IMR-90 (cell line): ENCODE data around the gene ZNF282. TPM values are rescaled to one million over a fixed set of nuclear protein-coding genes. Genes with fewer than 3 reads are reported as not detected.
"Not testable (repeated sequence)": the region's sequence is repeated elsewhere in the genome, so short reads cannot be mapped to it uniquely, and the experiment has no call there.

Source experiments
- ATAC-seq: fragments of 200-7000 bp; cut with Tn5 transposase; 2 replicates; pipeline ENCODE4 v1.9.1; 2020; ENCODE audit warnings: low read depth, mild to moderate bottlenecking, moderate library complexity
- BruUV-seq: library from RNA; stranded (reverse); fragments of 400-500 nt; replicated peaks from 2 replicates; lab custom pipeline; 2021; lab: Mats Ljungman, UMichigan
- CTCF ChIA-PET: fragments of 300-600 bp; formaldehyde crosslinking; extraction: SDS; loops from one replicate; lab custom pipeline; 2021; ENCODE audit warnings: antibody characterized with exemption; lab: Yijun Ruan, JAX
- POLR2A ChIA-PET: fragments of 300-600 bp; sonication (Branson Sonifier 250); formaldehyde crosslinking; loops from one replicate; lab custom pipeline; 2022; ENCODE audit warnings: antibody characterized with exemption; ENCODE audit not compliant: unreplicated experiment; lab: Charles Lee
- DNase-seq: peaks from one replicate; pipeline ENCODE4 v3.0.0; 2013
- H2AFZ ChIP-seq: replicated peaks from 2 replicates; pipeline ENCODE3; 2013; ENCODE audit warnings: low read length, mild to moderate bottlenecking; ENCODE audit not compliant: poor library complexity
- H2AK5ac ChIP-seq: 2 replicates; pipeline ENCODE4 v1.6.1; 2013; ENCODE audit warnings: low read depth, low read length, inconsistent platforms
- H2AK9ac ChIP-seq: replicated peaks from 2 replicates; pipeline ENCODE3; 2013; ENCODE audit warnings: mild to moderate bottlenecking, low read depth, low read length, moderate library complexity; ENCODE audit not compliant: poor library complexity
- H2BK120ac ChIP-seq: 2 replicates; pipeline ENCODE4 v1.6.1; 2013; ENCODE audit warnings: low read depth, low read length, inconsistent platforms
- H2BK15ac ChIP-seq: 3 replicates; pipeline ENCODE4 v1.6.1; 2013; ENCODE audit warnings: low read depth, low read length, inconsistent platforms
- H2BK20ac ChIP-seq: 2 replicates; pipeline ENCODE4 v1.6.1; 2013; ENCODE audit warnings: low read depth, mild to moderate bottlenecking, inconsistent platforms, low read length, moderate library complexity
- H2BK5ac ChIP-seq: 2 replicates; pipeline ENCODE4 v1.6.1; 2013; ENCODE audit warnings: mild to moderate bottlenecking, low read depth, low read length, inconsistent platforms; ENCODE audit not compliant: poor library complexity, severe bottlenecking
- H3K14ac ChIP-seq: replicated peaks from 2 replicates; pipeline ENCODE4 v1.6.1; 2013; ENCODE audit warnings: low read depth, low read length, inconsistent platforms
- H3K18ac ChIP-seq: 2 replicates; pipeline ENCODE4 v1.6.1; 2013; ENCODE audit warnings: low read depth, low read length, control low read depth
- H3K23ac ChIP-seq: 2 replicates; pipeline ENCODE4 v1.6.1; 2013; ENCODE audit warnings: low read depth, low read length, inconsistent platforms
- H3K27ac ChIP-seq: 2 replicates; pipeline ENCODE4 v1.5.1; 2013; ENCODE audit warnings: mild to moderate bottlenecking, control low read depth, low read length; ENCODE audit not compliant: insufficient read depth
- H3K27me3 ChIP-seq: 2 replicates; pipeline ENCODE4 v1.6.1; 2013; ENCODE audit warnings: low read length; ENCODE audit not compliant: control insufficient read depth, insufficient read depth
- H3K36me3 ChIP-seq: 2 replicates; pipeline ENCODE4 v1.6.1; 2013; ENCODE audit warnings: low read length, mixed read lengths; ENCODE audit not compliant: control insufficient read depth, insufficient read depth
- H3K4ac ChIP-seq: 2 replicates; pipeline ENCODE4 v1.6.1; 2013; ENCODE audit warnings: low read depth, low read length, inconsistent platforms
- H3K4me1 ChIP-seq: 2 replicates; pipeline ENCODE4 v1.6.1; 2013; ENCODE audit warnings: low read length, mixed read lengths; ENCODE audit not compliant: control insufficient read depth, insufficient read depth
- H3K4me2 ChIP-seq: 2 replicates; pipeline ENCODE4 v1.6.1; 2013; ENCODE audit warnings: low read depth, mild to moderate bottlenecking, control low read depth, low read length, moderate library complexity
- H3K4me3 ChIP-seq: 2 replicates; pipeline ENCODE4 v1.5.1; 2013; ENCODE audit warnings: low read depth, mild to moderate bottlenecking, control low read depth, low read length, moderate library complexity; ENCODE audit not compliant: insufficient read depth
- H3K56ac ChIP-seq: 2 replicates; pipeline ENCODE4 v1.6.1; 2013; ENCODE audit warnings: low read length, inconsistent platforms; ENCODE audit not compliant: insufficient read depth; ENCODE audit errors: extremely low read depth
- H3K79me1 ChIP-seq, 2 experiments: 2 replicates each; pipeline ENCODE4 v1.6.1; 2013; ENCODE audit warnings: low read length in 2 of 2, inconsistent platforms in 1 of 2, low read depth in 1 of 2
- H3K9ac ChIP-seq: 2 replicates; pipeline ENCODE4 v1.6.1; 2013; ENCODE audit warnings: low read depth, low read length, control low read depth
- H3K9me1 ChIP-seq: 2 replicates; pipeline ENCODE4 v1.6.1; 2013; ENCODE audit warnings: low read length, inconsistent platforms; ENCODE audit not compliant: insufficient read depth
- H3K9me3 ChIP-seq: 2 replicates; pipeline ENCODE4 v1.6.1; 2013; ENCODE audit warnings: low read length; ENCODE audit not compliant: control insufficient read depth, insufficient read depth
- H4K20me1 ChIP-seq: 2 replicates; pipeline ENCODE4 v1.6.1; 2013; ENCODE audit warnings: low read length, inconsistent platforms; ENCODE audit not compliant: insufficient read depth
- H4K5ac ChIP-seq: 2 replicates; pipeline ENCODE4 v1.6.1; 2013; ENCODE audit warnings: mild to moderate bottlenecking, low read depth, low read length, control low read depth
- H4K8ac ChIP-seq, 2 experiments: 2 replicates each; pipeline ENCODE4 v1.6.1; 2013; ENCODE audit warnings: low read depth in 2 of 2, low read length in 2 of 2, control low read depth in 1 of 2, inconsistent platforms in 1 of 2
- H4K91ac ChIP-seq: 2 replicates; pipeline ENCODE4 v1.6.1; 2013; ENCODE audit warnings: low read depth, low read length, inconsistent platforms; ENCODE audit not compliant: insufficient read depth
- WGBS, 2 experiments: methylation state at CpG; one replicate each; pipeline versions ENCODE4 v1.1.5 to v1.1.7; 2013; ENCODE audit warnings: missing lambda C conversion rate in 2 of 2; ENCODE audit not compliant: insufficient read length in 1 of 2; ENCODE audit errors: extremely low coverage in 2 of 2; 5-methylcytosine and 5-hydroxymethylcytosine counted together
- dilution Hi-C: fragments of 300-500 bp; cut with HindIII; formaldehyde crosslinking; loops from one replicate; pipeline ENCODE4 v1.14.3; 2018; ENCODE audit warnings: low sequenced_read_pairs; ENCODE audit not compliant: unreplicated experiment
- in situ Hi-C: fragments of 300-500 bp; cut with MboI; formaldehyde crosslinking; loops from 3 replicates; pipeline ENCODE4 v1.14.3; 2019; ENCODE audit warnings: low sequenced_read_pairs, inconsistent platforms, mixed read lengths
- intact Hi-C: fragments of 100-400 bp; cut with micrococcal nuclease; formaldehyde crosslinking; loops from 2 replicates; pipeline ENCODE4 v1.10.0; 2022
- microRNA-seq, 2 experiments: library from miRNA; stranded (forward) in 1 of 2; unstranded in 1 of 2; fragments of 10-50 nt in 1 of 2; fragments of <30 nt in 1 of 2; gene quantifications in 1 of 2; microRNA quantifications in 1 of 2; one replicate each; pipeline versions ENCODE3 to v1.1.0; 2013 to 2020; ENCODE audit not compliant: insufficient read depth in 1 of 2, insufficient read length in 1 of 2, unreplicated experiment in 1 of 2
- polyA plus RNA-seq, 3 experiments: library from polyadenylated mRNA; depleted of rRNA; stranded (reverse); fragments of >200 nt; gene quantifications; 2 replicates each; pipeline ENCODE4 v1.2.3, GENCODE V29; 2012; ENCODE audit warnings: low replicate concordance in 1 of 3
- small RNA-seq, 5 experiments: library from RNA; depleted of rRNA; stranded (forward); fragments of <200 nt; gene quantifications; one replicate each; pipeline ENCODE3, GENCODE V24; 2012
- total RNA-seq: library from RNA; depleted of rRNA; stranded (reverse); fragments of >200 nt; gene quantifications from 2 replicates; pipeline ENCODE4 v1.2.3, GENCODE V29; 2012; rRNA removed

ZNF282 gene
- total and polyA plus RNA-seq, 2 of the 4 experiments (the other 2 are of a cell fraction): 7.2 to 11.9 TPM

DNA sequence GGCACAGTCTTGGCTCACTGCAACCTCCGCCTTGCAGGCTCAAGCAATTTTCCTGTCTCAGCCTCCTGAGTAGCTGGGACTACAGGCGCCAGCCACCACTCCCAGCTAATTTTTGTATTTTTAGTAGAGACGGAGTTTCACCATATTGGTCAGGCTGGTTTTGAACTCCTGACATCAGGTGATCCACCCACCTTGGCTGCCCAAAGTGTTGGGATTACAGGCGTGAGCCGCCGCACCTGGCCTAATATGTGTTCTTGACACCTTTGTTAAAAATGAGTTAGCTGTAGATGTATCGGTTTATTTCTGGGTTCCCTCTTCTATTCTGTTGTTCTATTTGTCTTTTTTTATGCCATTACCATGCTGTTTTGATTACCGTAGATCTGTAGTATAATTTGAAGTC lies 79.1 kb downstream of the ZNF282 start:
- CTCF ChIA-PET: interaction anchor here (2.1 kb wide), 1 partner anchor 13 kb away, joined by 6 read pairs; the partner anchor contains the start of gene ZNF783
- H4K5ac ChIP-seq, intact Hi-C loops, H3K18ac ChIP-seq, H3K4me3 ChIP-seq, POLR2A ChIA-PET, H3K9ac ChIP-seq, H3K27me3 ChIP-seq, dilution Hi-C loops, H2AFZ ChIP-seq, H3K56ac ChIP-seq, ATAC-seq, H4K91ac ChIP-seq, DNase-seq, H4K8ac ChIP-seq, H3K27ac ChIP-seq, H2AK9ac ChIP-seq, in situ Hi-C loops, H2BK120ac ChIP-seq, H3K9me3 ChIP-seq, H2BK20ac ChIP-seq, H3K4ac ChIP-seq, H2BK15ac ChIP-seq, H3K14ac ChIP-seq, H3K9me1 ChIP-seq, H2BK5ac ChIP-seq, H3K4me1 ChIP-seq, H3K23ac ChIP-seq, BruUV-seq, H2AK5ac ChIP-seq, H3K79me1 ChIP-seq, H4K20me1 ChIP-seq, H3K4me2 ChIP-seq: not testable (repeated sequence)
- H3K36me3 ChIP-seq: peaks cover 38% of the 10 kb centered on the region
- WGBS, 2 experiments: 100% methylated on average over 2 of the region's 8 CpGs; no CpG with 5 or more reads in 1 of the 2 experiments

Small RNA genes within 50 kb of the gene (microRNA-seq; reads per million reads assigned to microRNA genes)
- gene AC004890.1 (ENCODE audit: insufficient read depth, insufficient read length): not detected

Small RNA genes within 50 kb of the gene (small RNA-seq; reads per million reads assigned to genes)
- gene AC004890.1: 0 reads per million in 5 experiments

Other genes starting within 250 kb of the ZNF282 start
- gene PDIA4, start 167.0 kb upstream of the ZNF282 start, total RNA-seq: 277 and 304 TPM in 2 replicates
- 221 and 241 TPM in 2 replicates for gene PDIA4, start 167.0 kb upstream of the ZNF282 start, polyA plus RNA-seq (2012; rRNA removed)
- 5.8 and 7.3 TPM in 2 replicates for gene ZNF786, start 104.8 kb upstream of the ZNF282 start, total RNA-seq
- gene ZNF786, start 104.8 kb upstream of the ZNF282 start, polyA plus RNA-seq (2012; rRNA removed): 2.6 and 2.8 TPM in 2 replicates
- 2.3 and 2.8 TPM in 2 replicates for gene ZNF425, start 69.2 kb upstream of the ZNF282 start, total RNA-seq
- 1.2 TPM in 2 replicates for gene ZNF425, start 69.2 kb upstream of the ZNF282 start, polyA plus RNA-seq (2012; rRNA removed)
- gene ZNF398, start 48.1 kb upstream of the ZNF282 start, total RNA-seq: 7.9 and 9.2 TPM in 2 replicates
- 5.7 and 6.2 TPM in 2 replicates for gene ZNF398, start 48.1 kb upstream of the ZNF282 start, polyA plus RNA-seq (2012; rRNA removed)
- 3.8 and 4.2 TPM in 2 replicates for gene ZNF212, start 44.1 kb downstream of the ZNF282 start, total RNA-seq
- gene ZNF212, start 44.1 kb downstream of the ZNF282 start, polyA plus RNA-seq (2012; rRNA removed): 4.8 and 5.1 TPM in 2 replicates
- 2.3 and 2.8 TPM in 2 replicates for gene ZNF783, start 66.7 kb downstream of the ZNF282 start, total RNA-seq
- gene ZNF783, start 66.7 kb downstream of the ZNF282 start, polyA plus RNA-seq (2012; rRNA removed): 7.1 and 7.2 TPM in 2 replicates